HG03558 (cell line): Measurements from ENCODE around the gene ABCA6.

Experiments used
- ATAC-seq: cut with Tn5 transposase; IDR thresholded peaks from one replicate; pipeline ENCODE4 v1.9.1; 2021; ENCODE audit warnings: moderate number of reproducible peaks; ENCODE audit not compliant: unreplicated experiment; ENCODE audit errors: extremely low read depth

ABCA6 gene

DNA sequence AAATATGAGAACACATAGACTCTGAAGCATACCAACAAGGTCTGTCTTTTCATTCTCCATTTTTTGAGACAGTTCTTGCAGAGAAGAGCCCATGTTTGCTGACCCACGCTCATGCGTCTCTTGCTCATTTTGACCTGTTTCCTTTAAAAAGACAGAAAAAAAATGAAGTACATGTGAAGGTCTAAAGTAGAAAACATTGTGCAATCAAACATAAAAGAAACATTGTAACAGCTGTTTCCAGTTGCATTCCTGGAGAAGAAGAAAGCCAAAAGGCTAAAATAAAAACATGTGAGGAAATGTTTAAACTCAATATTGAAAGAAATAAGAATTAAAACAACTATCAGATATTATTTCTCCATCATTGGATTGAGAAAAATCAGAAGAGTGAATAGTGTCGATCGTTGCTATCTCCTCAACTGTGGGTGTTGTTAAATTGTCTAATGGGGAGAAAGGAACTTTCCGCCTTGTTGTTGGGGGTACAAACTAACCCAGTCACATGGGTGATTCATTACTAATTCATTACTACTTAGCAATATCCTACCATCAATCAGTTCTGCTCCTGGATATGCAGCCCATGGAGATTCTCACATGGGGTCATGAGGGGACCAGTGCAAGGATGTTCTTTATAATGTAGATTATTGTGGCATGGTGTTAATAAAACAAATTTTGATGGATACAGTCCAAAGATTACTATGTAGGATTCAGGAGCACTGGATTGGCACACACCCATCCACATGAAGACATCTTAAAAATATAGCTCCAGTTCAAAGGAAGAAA, 90.5 kb downstream of the ABCA6 start:
- ATAC-seq: no peak

GRCh38 chr17:69048634-69049033, 93.1 kb downstream of the ABCA6 start:
- no peak for ATAC-seq

GRCh38 chr17:69047368-69048263, 94.1 kb downstream of the ABCA6 start:
- no peak for ATAC-seq

GRCh38 chr17:69046121-69046807, 95.4 kb downstream of the ABCA6 start:
- no peak for ATAC-seq

DNA sequence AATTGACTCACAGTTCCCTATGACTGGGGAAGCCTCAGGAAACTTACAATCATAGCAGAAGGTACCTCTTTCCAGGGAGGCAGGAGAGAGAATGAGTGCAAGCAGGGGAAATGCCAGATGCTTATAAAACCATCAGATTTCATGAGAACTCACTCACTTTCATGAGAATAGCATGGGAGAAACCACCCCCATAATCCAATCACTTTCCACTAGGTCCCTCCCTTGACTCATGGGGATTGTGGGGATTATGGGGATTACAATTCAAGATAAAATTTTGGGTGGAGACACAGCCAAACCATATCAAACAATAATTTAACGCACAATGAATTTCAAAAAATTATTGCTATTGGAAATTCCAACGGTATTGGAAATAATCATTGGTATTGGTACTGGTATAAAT, 96.0 kb downstream of the ABCA6 start:
- no peak for ATAC-seq

DNA sequence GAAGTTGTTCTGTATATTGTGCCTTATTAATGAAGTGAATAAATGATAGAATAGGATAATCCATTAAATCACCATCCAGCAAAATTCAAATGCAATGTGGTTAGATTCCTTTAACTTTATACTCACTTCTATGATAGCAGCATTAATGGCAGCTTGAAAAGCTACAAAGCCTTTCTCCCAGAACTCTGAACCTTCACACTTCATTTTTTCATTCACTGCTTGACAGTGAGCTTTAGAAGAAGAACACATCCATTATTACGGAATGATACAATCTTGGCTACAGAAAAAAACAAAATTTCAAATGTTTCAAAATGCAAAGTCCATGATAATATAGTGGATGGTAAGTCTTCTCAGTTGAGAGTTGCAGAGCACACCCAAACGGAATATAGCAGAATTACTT, 97.3 kb downstream of the ABCA6 start:
- no peak for ATAC-seq

- no peak for ATAC-seq
Observed at GRCh38 chr17:69043098-69043734, 98.5 kb downstream of the ABCA6 start.

DNA sequence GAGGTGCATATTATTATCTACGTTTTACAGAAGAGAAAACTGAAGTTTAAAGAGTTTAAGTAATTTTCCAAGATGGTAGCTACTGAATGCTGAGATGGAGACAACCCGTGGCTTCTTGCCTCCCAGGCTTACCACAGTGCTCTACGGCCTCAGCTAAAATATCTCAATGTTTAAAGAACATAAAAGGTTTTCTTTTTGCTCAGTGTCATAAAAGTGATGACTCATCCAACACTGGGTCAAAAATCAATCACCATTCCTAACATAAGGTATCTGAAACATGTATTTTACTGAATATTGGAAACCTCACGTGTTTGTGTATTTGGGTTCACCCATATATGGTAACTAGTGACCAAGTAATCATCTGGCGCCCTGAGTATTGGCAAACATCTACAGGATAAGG, 99.4 kb downstream of the ABCA6 start:
- no peak for ATAC-seq

GRCh38 chr17:69031839-69032238, 109.9 kb downstream of the ABCA6 start:
- no peak for ATAC-seq

GRCh38 chr17:69030169-69030568, 111.5 kb downstream of the ABCA6 start:
- ATAC-seq: no peak
